HEK293 (cell line): Measurements from ENCODE around the gene GALNT2.

Source experiments
- CTCF ChIP-seq: fragments of 450-650 bp; formaldehyde crosslinking; IDR thresholded peaks from 2 replicates; pipeline ENCODE4 v1.5.1; 2016; ENCODE audit warnings: missing biosample characterization, missing genetic modification characterization
- EGR2 ChIP-seq: fragments of 450-650 bp; formaldehyde crosslinking; IDR thresholded peaks from 2 replicates; pipeline ENCODE4 v1.5.1; 2016; ENCODE audit warnings: low read depth, missing biosample characterization, missing genetic modification characterization
- PRDM10 ChIP-seq: fragments of 450-650 bp; formaldehyde crosslinking; IDR thresholded peaks from 2 replicates; pipeline ENCODE4 v1.5.1; 2016; ENCODE audit warnings: missing biosample characterization, missing genetic modification characterization
- ZBTB49 ChIP-seq: fragments of 450-650 bp; formaldehyde crosslinking; IDR thresholded peaks from 2 replicates; pipeline ENCODE4 v1.5.1; 2016; ENCODE audit warnings: missing biosample characterization, missing genetic modification characterization, low read depth
- ZEB2 ChIP-seq: fragments of 450-650 bp; formaldehyde crosslinking; IDR thresholded peaks from 2 replicates; pipeline ENCODE4 v1.5.1; 2016; ENCODE audit warnings: missing biosample characterization, missing genetic modification characterization
- ZNF155 ChIP-seq: fragments of 450-650 bp; formaldehyde crosslinking; IDR thresholded peaks from 2 replicates; pipeline ENCODE4 v1.5.1; 2016; ENCODE audit warnings: missing biosample characterization, missing genetic modification characterization
- ZNF292 ChIP-seq: fragments of 450-650 bp; formaldehyde crosslinking; IDR thresholded peaks from 2 replicates; pipeline ENCODE4 v1.5.1; 2016; ENCODE audit warnings: low read depth, missing biosample characterization, missing genetic modification characterization, borderline replicate concordance
- ZNF311 ChIP-seq: fragments of 450-650 bp; formaldehyde crosslinking; IDR thresholded peaks from 2 replicates; pipeline ENCODE4 v1.5.1; 2017; ENCODE audit warnings: missing biosample characterization, missing genetic modification characterization, borderline replicate concordance

- TF ChIP-seq EGR2 (tag by site-specific recombination) (no peak), PRDM10 (no peak), CTCF (tag by site-specific recombination) (no peak), ZNF292 (tag by site-specific recombination) (no peak), ZNF311 (no peak), ZEB2 (no peak), ZBTB49 (tag by site-specific recombination) (no peak), ZNF155 (no peak)
Measured at GRCh38 chr1:230293390-230293700, 226.3 kb downstream of the GALNT2 start.
